ENCODE results near the gene OMG.

- TF ChIP-seq CTCF (IDR thresholded peaks at IDR 0.05) (no peak), EZH2 (IDR thresholded peaks at IDR 0.05; ENCODE audit: borderline replicate concordance, insufficient read depth, low read depth, low read length, poor library complexity, severe bottlenecking) (no peak)
Measured at GRCh38 chr17:31296142-31296541, 897 bp downstream of the OMG start.

Data from B cell (primary cell).